ENCODE results near the gene CCDC169. TPM values are rescaled to one million over a fixed set of nuclear protein-coding genes. Genes with fewer than 3 reads are reported as not detected.
"Not testable (repeated sequence)": the region's sequence is repeated elsewhere in the genome, so short reads cannot be mapped to it uniquely, and the experiment has no call there.

Gene CCDC169
- total and polyA plus RNA-seq, 3 donors from 2014 or later: 37.0 to 174 (median 74.1) TPM

DNA sequence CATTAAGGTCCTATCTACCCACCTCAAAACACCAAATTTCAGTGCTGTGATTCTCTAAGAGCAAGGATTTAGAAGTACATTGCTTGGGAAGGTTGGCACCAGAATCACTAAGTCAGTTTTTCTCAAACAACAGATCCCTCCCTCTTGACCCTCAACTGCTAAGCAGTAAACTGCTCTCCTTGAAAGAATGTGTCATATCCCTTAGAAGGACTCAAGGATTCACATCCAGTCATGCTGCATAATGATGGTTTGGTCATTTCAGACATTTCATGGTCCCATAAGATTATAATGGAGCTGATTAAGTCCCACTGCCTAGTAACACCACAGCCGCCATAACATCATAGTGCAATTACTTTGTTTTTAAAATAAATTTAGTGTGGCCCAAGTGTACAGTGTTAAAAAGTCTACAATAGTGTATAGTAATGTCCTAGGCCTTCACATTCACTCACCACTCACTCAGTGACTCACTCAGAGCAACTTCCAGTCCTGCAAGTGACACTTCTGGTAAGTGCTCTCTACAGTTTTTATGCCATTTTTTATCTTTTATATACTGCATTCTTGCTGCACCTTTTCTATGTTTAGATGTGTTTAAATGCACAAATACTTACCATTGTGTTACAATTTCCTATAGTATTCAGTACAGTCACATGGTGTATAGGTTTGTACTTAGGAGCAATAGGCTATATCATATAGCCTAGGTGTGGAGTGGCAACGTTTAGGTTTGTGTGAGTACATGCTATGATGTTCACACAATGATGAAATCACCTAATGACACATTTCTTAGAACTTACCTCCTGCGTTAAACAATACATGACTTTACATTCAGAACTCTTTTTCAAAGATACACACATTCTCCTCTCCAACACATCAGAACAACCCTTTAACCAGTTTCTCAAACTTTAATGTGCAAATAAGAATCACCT lies 15.7 kb upstream of the CCDC169 start:
- Histone ChIP-seq H3K36me3 (ENCODE audit: low read depth, missing control alignments) (no peaks in the 10 kb centered on the region), H3K4me3 (no peak overlapping the region), H3K9me3 (no peaks in the 10 kb centered on the region), H3K4me1 (no peaks in the 10 kb centered on the region), H3K27me3 (no peaks in the 10 kb centered on the region), H3K27ac (no peak overlapping the region)
- TF ChIP-seq, protein P1, sequence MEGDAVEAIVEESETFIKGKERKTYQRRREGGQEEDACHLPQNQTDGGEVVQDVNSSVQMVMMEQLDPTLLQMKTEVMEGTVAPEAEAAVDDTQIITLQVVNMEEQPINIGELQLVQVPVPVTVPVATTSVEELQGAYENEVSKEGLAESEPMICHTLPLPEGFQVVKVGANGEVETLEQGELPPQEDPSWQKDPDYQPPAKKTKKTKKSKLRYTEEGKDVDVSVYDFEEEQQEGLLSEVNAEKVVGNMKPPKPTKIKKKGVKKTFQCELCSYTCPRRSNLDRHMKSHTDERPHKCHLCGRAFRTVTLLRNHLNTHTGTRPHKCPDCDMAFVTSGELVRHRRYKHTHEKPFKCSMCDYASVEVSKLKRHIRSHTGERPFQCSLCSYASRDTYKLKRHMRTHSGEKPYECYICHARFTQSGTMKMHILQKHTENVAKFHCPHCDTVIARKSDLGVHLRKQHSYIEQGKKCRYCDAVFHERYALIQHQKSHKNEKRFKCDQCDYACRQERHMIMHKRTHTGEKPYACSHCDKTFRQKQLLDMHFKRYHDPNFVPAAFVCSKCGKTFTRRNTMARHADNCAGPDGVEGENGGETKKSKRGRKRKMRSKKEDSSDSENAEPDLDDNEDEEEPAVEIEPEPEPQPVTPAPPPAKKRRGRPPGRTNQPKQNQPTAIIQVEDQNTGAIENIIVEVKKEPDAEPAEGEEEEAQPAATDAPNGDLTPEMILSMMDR (IDR thresholded peaks at IDR 0.05): no peak
- TF ChIP-seq POLR2A (IDR thresholded peaks at IDR 0.05): no peak
- 78 to 80% methylated on average over 3 of the region's 3 CpGs for WGBS, 2 donors
- intact Hi-C loops (cut with DNase I; ENCODE audit: low total_unique reads): no loop called here
- no peak for DNase-seq

DNA sequence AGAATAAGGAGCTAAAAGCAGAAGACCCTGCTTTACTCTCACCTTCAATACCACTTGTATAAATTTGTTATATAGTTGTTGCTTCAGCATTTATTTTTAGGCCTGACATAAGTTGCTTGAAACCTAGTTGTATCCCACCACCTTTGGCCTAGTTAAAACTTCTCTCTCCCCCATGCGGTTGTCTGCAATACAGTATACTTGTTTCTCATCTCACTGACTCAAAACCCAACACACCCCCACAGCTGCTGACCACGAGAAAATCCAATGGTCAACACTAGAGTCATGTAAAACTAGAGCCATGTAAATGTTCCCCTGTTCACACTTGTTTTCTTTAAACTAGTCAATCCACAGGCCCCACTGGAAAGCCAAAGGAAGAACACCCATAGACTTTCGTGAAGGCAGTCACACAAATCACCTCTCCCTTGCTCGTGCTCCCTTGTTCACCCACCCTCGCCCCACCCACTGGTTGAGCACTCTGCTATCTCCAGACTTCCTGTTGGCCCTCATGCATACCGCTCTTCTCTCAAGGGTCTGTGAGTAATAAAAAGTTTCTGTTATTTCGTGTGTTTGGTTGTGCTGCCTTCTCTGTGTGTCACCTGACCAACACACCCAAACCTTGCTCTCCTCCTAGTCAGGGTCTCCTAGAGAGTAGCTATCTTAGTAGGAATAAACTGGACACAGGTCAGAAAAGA lies 12.9 kb upstream of the CCDC169 start:
- Histone ChIP-seq H3K4me1 (no peaks in the 10 kb centered on the region), H3K27ac (no peak overlapping the region), H3K27me3 (no peaks in the 10 kb centered on the region), H3K9me3 (no peaks in the 10 kb centered on the region), H3K4me3 (no peak overlapping the region), H3K36me3 (ENCODE audit: low read depth, missing control alignments) (no peaks in the 10 kb centered on the region)
- TF ChIP-seq POLR2A (IDR thresholded peaks at IDR 0.05): no peak
- TF ChIP-seq, protein P1 (IDR thresholded peaks at IDR 0.05): no peak
- 91 to 92% methylated on average over 7 of the region's 7 CpGs for WGBS, 2 donors
- DNase-seq: no peak
- intact Hi-C loops (cut with DNase I; ENCODE audit: low total_unique reads): no loop called here

DNA sequence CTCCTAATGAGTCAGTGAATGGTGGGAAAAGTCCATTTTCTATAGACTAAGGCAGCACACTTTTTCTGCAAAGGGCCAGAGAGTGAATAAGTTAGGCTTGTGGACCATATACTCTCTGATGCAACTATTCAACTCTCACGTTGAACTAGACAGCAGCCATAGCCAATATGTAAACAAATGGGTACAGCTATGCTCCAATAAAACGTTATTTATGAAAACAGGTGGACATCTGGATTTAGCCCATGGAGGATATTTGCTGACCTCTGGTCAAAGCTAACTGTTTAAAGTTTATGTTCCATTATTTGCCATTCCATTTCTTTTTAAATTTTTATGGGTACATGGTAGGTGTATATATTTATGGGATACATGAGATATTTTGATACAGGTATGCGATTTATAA lies 4.7 kb upstream of the CCDC169 start:
- DNase-seq: no peak
- Histone ChIP-seq H3K9me3 (no peaks in the 10 kb centered on the region), H3K36me3 (ENCODE audit: low read depth, missing control alignments) (no peaks in the 10 kb centered on the region), H3K27ac (no peak overlapping the region), H3K4me1 (peaks cover 18% of the 10 kb centered on the region), H3K27me3 (no peaks in the 10 kb centered on the region), H3K4me3 (no peak overlapping the region)
- WGBS, 2 donors: 66 to 74% methylated on average over 3 of the region's 3 CpGs
- intact Hi-C loops (cut with DNase I; ENCODE audit: low total_unique reads): no loop called here
- TF ChIP-seq POLR2A (IDR thresholded peaks at IDR 0.05): no peak
- TF ChIP-seq, protein P1 (IDR thresholded peaks at IDR 0.05): no peak

DNA sequence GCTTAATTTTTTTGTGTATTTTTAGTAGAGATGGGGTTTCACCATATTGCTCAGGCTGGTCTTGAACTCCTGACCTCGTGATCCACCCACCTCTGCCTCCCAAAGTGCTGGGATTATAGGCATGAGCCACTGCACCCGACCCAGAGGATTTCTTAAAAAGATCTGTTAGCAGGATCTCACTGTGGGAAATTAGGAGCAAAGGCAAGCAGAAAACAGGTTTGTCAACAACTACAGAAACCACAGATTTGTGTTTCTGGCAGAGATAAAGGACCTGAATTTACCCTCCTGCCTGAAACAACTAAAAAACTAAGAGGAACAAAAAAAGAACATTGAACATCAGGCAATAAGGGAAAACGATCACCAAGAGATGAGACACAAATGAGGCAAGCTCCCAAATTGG lies 1.9 kb upstream of the CCDC169 start:
- DNase-seq; H3K4me3 ChIP-seq; H3K36me3 ChIP-seq (ENCODE audit: low read depth, missing control alignments); H3K9me3 ChIP-seq; H3K27me3 ChIP-seq; intact Hi-C loops (cut with DNase I; ENCODE audit: low total_unique reads): not testable (repeated sequence)
- Histone ChIP-seq H3K27ac (peak overlapping the region in 1 of 2 donors; percentile 15), H3K4me1 (peaks cover 18% of the 10 kb centered on the region)
- 53 to 59% methylated on average over 3 of the region's 3 CpGs for WGBS, 2 donors

DNA sequence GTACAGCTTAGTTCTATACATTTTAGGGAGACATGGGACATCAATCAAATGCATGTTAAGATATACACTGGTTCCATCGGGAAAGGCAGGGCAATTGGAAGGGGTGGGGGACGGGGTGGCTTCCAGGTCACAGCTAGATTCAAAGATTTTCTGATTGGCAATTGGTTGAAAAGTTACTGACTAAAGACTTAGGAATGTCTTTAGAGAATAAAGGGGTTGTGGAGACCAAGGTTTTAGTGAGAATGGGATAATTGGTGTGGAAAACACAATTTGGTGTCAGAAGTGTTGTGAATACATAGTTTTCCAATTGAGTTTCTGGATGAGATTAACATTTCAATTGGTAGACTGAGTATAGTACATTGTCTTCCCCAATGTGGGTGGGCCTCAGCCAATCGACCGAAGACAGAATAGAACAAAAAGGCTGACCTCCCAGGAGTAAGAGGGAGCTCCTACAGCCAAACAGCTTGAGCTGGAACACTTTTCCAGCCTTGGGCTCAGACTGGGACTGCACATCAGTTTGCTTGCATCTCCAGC lies 988 bp upstream of the CCDC169 start:
- Histone ChIP-seq H3K4me3 (peak overlapping the region in 1 of 2 donors; percentile 74), H3K27me3 (no peaks in the 10 kb centered on the region), H3K27ac (peak overlapping the region; percentile 71 to 75), H3K4me1 (peaks cover 18% of the 10 kb centered on the region), H3K9me3 (no peaks in the 10 kb centered on the region), H3K36me3 (ENCODE audit: low read depth, missing control alignments) (no peaks in the 10 kb centered on the region)
- no peak for TF ChIP-seq POLR2A (IDR thresholded peaks at IDR 0.05)
- TF ChIP-seq, protein P1 (IDR thresholded peaks at IDR 0.05): no peak
- DNase-seq: peak; percentile 45
- intact Hi-C loops (cut with DNase I; ENCODE audit: low total_unique reads): no loop called here
- WGBS, 2 donors: 14 to 19% methylated on average over 4 of the region's 4 CpGs

Data from testis (tissue), 3 donors.